Measurements from ENCODE around the gene PKP1. TPM values are rescaled to one million over a fixed set of nuclear protein-coding genes. Genes with fewer than 3 reads are reported as not detected.

The PKP1 gene
- total RNA-seq, 1 donor from 2014 or later, result not detected

GRCh38 chr1:201267481-201268229 lies 15.7 kb upstream of the PKP1 start:
- no peaks in the 10 kb centered on the region for H3K9me3 ChIP-seq
- intact Hi-C loops (cut with DNase I), result no loop called here
- DNase-seq (ENCODE audit: low spot score in 2 of 2), result peak in 1 of 2 donors; percentile 19
- H3K27me3 ChIP-seq, result no peaks in the 10 kb centered on the region
- TF ChIP-seq CTCF (IDR thresholded peaks at IDR 0.05), result no peak
- no peak overlapping the region for H3K27ac ChIP-seq
- H3K36me3 ChIP-seq, result no peaks in the 10 kb centered on the region
- H3K4me3 ChIP-seq, result no peak overlapping the region
- H3K4me1 ChIP-seq, result no peaks in the 10 kb centered on the region

DNA sequence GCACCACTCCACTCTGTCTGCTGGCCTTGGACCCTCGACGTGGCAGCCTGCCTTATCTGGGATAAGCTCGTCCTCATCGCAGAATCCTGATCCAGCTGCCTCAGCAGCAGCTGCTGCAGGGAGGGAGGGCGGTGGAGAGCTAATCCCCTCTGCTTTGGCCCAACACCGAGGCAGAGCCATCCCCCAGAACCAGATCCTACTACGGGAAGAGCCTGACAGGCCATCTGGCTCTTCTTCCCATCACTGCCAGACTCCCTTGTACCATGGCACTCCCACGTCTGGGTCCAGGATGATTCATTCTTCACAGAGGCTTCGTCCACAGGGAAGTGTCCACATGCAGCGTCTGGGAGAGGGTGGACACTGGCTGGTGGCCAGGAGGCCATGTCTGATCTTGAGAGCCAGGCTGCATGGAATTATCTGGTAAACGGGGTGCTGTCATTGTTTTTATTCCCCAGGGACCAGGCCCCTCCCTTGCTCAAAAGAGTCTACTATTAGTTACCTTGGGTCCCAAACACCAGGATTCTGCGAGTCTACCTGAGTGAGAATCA lies 14.6 kb upstream of the PKP1 start:
- Histone ChIP-seq H3K9me3 (no peaks in the 10 kb centered on the region), H3K36me3 (no peaks in the 10 kb centered on the region), H3K4me3 (no peak overlapping the region), H3K27ac (no peak overlapping the region), H3K27me3 (no peaks in the 10 kb centered on the region), H3K4me1 (no peaks in the 10 kb centered on the region)
- peak in 1 of 2 donors; percentile 56 for DNase-seq (ENCODE audit: low spot score in 2 of 2)
- TF ChIP-seq CTCF (IDR thresholded peaks at IDR 0.05), result no peak
- intact Hi-C loops (cut with DNase I), result no loop called here

DNA sequence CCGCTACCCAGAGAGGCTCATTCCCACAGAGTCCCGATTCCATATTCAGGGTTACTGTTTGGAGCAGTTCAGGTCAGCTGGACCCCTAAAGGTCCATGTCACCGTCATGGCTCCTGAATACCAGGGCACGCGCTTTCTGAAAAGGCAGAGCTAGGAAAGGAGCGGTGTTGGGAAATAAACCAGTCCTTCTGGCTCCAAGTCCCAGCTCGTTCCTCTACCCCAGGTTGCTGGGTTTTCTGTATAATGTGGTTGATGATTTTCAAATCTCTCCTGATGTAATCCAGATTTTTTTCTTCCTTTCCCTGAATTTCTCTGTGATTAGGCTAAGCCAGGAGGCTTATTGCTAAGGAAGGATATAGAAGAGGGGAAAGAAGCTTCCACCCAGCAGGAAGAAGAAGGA lies 14.0 kb upstream of the PKP1 start:
- no peak for TF ChIP-seq CTCF (IDR thresholded peaks at IDR 0.05)
- Histone ChIP-seq H3K27ac (no peak overlapping the region), H3K27me3 (no peaks in the 10 kb centered on the region), H3K36me3 (no peaks in the 10 kb centered on the region), H3K4me3 (no peak overlapping the region), H3K4me1 (no peaks in the 10 kb centered on the region), H3K9me3 (no peaks in the 10 kb centered on the region)
- peak in 1 of 2 donors; percentile 44 for DNase-seq (ENCODE audit: low spot score in 2 of 2)
- intact Hi-C loops (cut with DNase I), result no loop called here

DNA sequence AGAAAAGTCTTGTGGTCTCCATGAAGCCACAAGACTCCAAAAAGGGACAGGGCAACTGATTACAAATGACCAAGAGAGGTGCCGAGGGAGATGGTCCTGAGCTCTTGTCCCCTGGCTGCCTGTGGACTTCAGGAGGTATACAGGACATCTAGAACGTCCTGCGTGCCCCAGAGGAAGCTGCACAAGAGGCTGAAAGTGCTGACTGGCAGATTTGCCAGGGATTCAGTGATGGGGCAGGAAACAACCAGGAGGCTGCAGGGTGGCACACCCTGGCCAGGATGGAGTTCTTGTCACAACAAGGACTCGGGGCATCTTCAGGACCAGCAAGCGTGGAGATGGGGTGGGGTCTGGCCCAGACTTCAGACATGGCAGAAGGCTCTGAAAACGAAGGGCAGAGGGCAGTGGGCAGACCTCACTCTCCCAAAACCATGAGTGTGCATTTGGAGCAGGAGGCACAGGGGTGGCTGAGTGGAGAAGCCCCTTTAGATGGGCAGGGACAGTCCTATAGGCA lies 13.4 kb upstream of the PKP1 start:
- intact Hi-C loops (cut with DNase I), result no loop called here
- H3K4me3 ChIP-seq, result no peak overlapping the region
- no peaks in the 10 kb centered on the region for H3K27me3 ChIP-seq
- H3K36me3 ChIP-seq, result no peaks in the 10 kb centered on the region
- H3K4me1 ChIP-seq, result no peaks in the 10 kb centered on the region
- peak in 1 of 2 donors; percentile 41 for DNase-seq (ENCODE audit: low spot score in 2 of 2)
- H3K9me3 ChIP-seq, result no peaks in the 10 kb centered on the region
- H3K27ac ChIP-seq, result no peak overlapping the region
- no peak for TF ChIP-seq CTCF (IDR thresholded peaks at IDR 0.05)

- TF ChIP-seq CTCF (IDR thresholded peaks at IDR 0.05), result no peak
- Histone ChIP-seq H3K27me3 (no peaks in the 10 kb centered on the region), H3K4me1 (no peaks in the 10 kb centered on the region), H3K9me3 (no peaks in the 10 kb centered on the region), H3K4me3 (no peak overlapping the region), H3K36me3 (no peaks in the 10 kb centered on the region), H3K27ac (no peak overlapping the region)
- DNase-seq (ENCODE audit: low spot score in 2 of 2), result no peak
- intact Hi-C loops (cut with DNase I), result no loop called here
Observed at GRCh38 chr1:201270616-201271390, 12.5 kb upstream of the PKP1 start.
